ENCODE data around the gene NACC1. TPM values are rescaled to one million over a fixed set of nuclear protein-coding genes. Genes with fewer than 3 reads are reported as not detected.
A peak's percentile ranks its signal among the peaks of the same experiment; 100 is the strongest.
"Not testable (repeated sequence)": the region's sequence is repeated elsewhere in the genome, so short reads cannot be mapped to it uniquely, and the experiment has no call there.

The NACC1 gene
- total RNA-seq, 1 donor, result 53.9 TPM

- no peaks in the 10 kb centered on the region for H3K27me3 ChIP-seq (ENCODE audit: insufficient read depth, low read length)
- H2AFZ ChIP-seq (ENCODE audit: low read length), result peak overlapping the region; percentile 76
- H3K27ac ChIP-seq (ENCODE audit: low read depth, low read length), result no peak overlapping the region
- no peak for TF ChIP-seq CTCF (IDR thresholded peaks at IDR 0.05; ENCODE audit: extremely low read depth, low read depth, low read length)
- no peak overlapping the region for H3K4me3 ChIP-seq (ENCODE audit: insufficient read depth, low read length)
- H3K9me3 ChIP-seq (ENCODE audit: low read depth, low read length), result no peaks in the 10 kb centered on the region
- no peaks in the 10 kb centered on the region for H3K79me2 ChIP-seq (ENCODE audit: insufficient read depth, low read length)
- no peaks in the 10 kb centered on the region for H3K36me3 ChIP-seq (ENCODE audit: insufficient read depth, low read length)
- DNase-seq (ENCODE audit: insufficient read length, low spot score, missing footprints), result peak; percentile 96
- peak overlapping the region; percentile 30 for H3K4me2 ChIP-seq (ENCODE audit: insufficient read depth, low read length)
- peaks cover 7% of the 10 kb centered on the region for H3K4me1 ChIP-seq (ENCODE audit: insufficient read depth, low read length)
- no peaks in the 10 kb centered on the region for H4K20me1 ChIP-seq (ENCODE audit: insufficient read depth, low read length)
Observed at GRCh38 chr19:13181747-13182388, 63.8 kb downstream of the NACC1 start.

- not testable (repeated sequence) for H2AFZ ChIP-seq (ENCODE audit: low read length); H3K9me3 ChIP-seq (ENCODE audit: low read depth, low read length); H3K4me1 ChIP-seq (ENCODE audit: insufficient read depth, low read length); DNase-seq (ENCODE audit: insufficient read length, low spot score, missing footprints); H3K4me2 ChIP-seq (ENCODE audit: insufficient read depth, low read length); H3K36me3 ChIP-seq (ENCODE audit: insufficient read depth, low read length); H3K27ac ChIP-seq (ENCODE audit: low read depth, low read length); H4K20me1 ChIP-seq (ENCODE audit: insufficient read depth, low read length); H3K4me3 ChIP-seq (ENCODE audit: insufficient read depth, low read length); H3K27me3 ChIP-seq (ENCODE audit: insufficient read depth, low read length); H3K79me2 ChIP-seq (ENCODE audit: insufficient read depth, low read length)
Observed at GRCh38 chr19:13184926-13185325, 66.9 kb downstream of the NACC1 start.

- not testable (repeated sequence) for H4K20me1 ChIP-seq (ENCODE audit: insufficient read depth, low read length); H3K9me3 ChIP-seq (ENCODE audit: low read depth, low read length); H3K27ac ChIP-seq (ENCODE audit: low read depth, low read length); H3K4me1 ChIP-seq (ENCODE audit: insufficient read depth, low read length); H3K27me3 ChIP-seq (ENCODE audit: insufficient read depth, low read length); DNase-seq (ENCODE audit: insufficient read length, low spot score, missing footprints); H3K4me3 ChIP-seq (ENCODE audit: insufficient read depth, low read length); H3K79me2 ChIP-seq (ENCODE audit: insufficient read depth, low read length); H3K36me3 ChIP-seq (ENCODE audit: insufficient read depth, low read length); H3K4me2 ChIP-seq (ENCODE audit: insufficient read depth, low read length)
- peak overlapping the region; percentile 67 for H2AFZ ChIP-seq (ENCODE audit: low read length)
Observed at GRCh38 chr19:13185763-13186657, 67.9 kb downstream of the NACC1 start.

- H4K20me1 ChIP-seq (ENCODE audit: insufficient read depth, low read length); H3K79me2 ChIP-seq (ENCODE audit: insufficient read depth, low read length); H3K4me1 ChIP-seq (ENCODE audit: insufficient read depth, low read length); H3K27me3 ChIP-seq (ENCODE audit: insufficient read depth, low read length); H3K4me2 ChIP-seq (ENCODE audit: insufficient read depth, low read length); DNase-seq (ENCODE audit: insufficient read length, low spot score, missing footprints); H3K36me3 ChIP-seq (ENCODE audit: insufficient read depth, low read length); H2AFZ ChIP-seq (ENCODE audit: low read length); H3K9me3 ChIP-seq (ENCODE audit: low read depth, low read length); H3K27ac ChIP-seq (ENCODE audit: low read depth, low read length); H3K4me3 ChIP-seq (ENCODE audit: insufficient read depth, low read length): not testable (repeated sequence)
Observed at GRCh38 chr19:13186688-13187087, 68.6 kb downstream of the NACC1 start.

- Histone ChIP-seq H3K36me3 (ENCODE audit: insufficient read depth, low read length) (no peaks in the 10 kb centered on the region), H3K27ac (ENCODE audit: low read depth, low read length) (no peak overlapping the region), H4K20me1 (ENCODE audit: insufficient read depth, low read length) (no peaks in the 10 kb centered on the region), H3K27me3 (ENCODE audit: insufficient read depth, low read length) (no peaks in the 10 kb centered on the region), H3K4me3 (ENCODE audit: insufficient read depth, low read length) (no peak overlapping the region), H3K4me2 (ENCODE audit: insufficient read depth, low read length) (no peak overlapping the region), H3K9me3 (ENCODE audit: low read depth, low read length) (no peaks in the 10 kb centered on the region), H2AFZ (ENCODE audit: low read length) (no peak overlapping the region), H3K79me2 (ENCODE audit: insufficient read depth, low read length) (no peaks in the 10 kb centered on the region), H3K4me1 (ENCODE audit: insufficient read depth, low read length) (no peaks in the 10 kb centered on the region)
- no peak for TF ChIP-seq CTCF (IDR thresholded peaks at IDR 0.05; ENCODE audit: extremely low read depth, low read depth, low read length)
- DNase-seq (ENCODE audit: insufficient read length, low spot score, missing footprints), result no peak
Observed at GRCh38 chr19:13187419-13187818, 69.4 kb downstream of the NACC1 start.

Data from osteoblast (primary cell).